Ectodermal cell (in vitro differentiated cells): Measurements from ENCODE around the gene F2RL2. TPM values are rescaled to one million over a fixed set of nuclear protein-coding genes. Genes with fewer than 3 reads are reported as not detected.

Experiments used
- H3K27ac ChIP-seq: 2 replicates; pipeline ENCODE4 v1.7.0; 2013; ENCODE audit warnings: mild to moderate bottlenecking, low read depth, low read length; ENCODE audit not compliant: insufficient read depth, poor library complexity, severe bottlenecking
- H3K27me3 ChIP-seq: 2 replicates; pipeline ENCODE4 v1.7.0; 2013; ENCODE audit warnings: mild to moderate bottlenecking, low read length; ENCODE audit not compliant: insufficient read depth, control insufficient read depth, poor library complexity, severe bottlenecking
- H3K36me3 ChIP-seq: one replicate; pipeline ENCODE4 v1.7.0; 2013; ENCODE audit warnings: low read length; ENCODE audit not compliant: control insufficient read depth, insufficient read depth
- H3K4me1 ChIP-seq: one replicate; pipeline ENCODE4 v1.7.0; 2013; ENCODE audit warnings: low read length; ENCODE audit not compliant: control insufficient read depth, insufficient read depth
- H3K4me3 ChIP-seq: 2 replicates; pipeline ENCODE4 v1.7.0; 2013; ENCODE audit warnings: low read depth, low read length, control low read depth; ENCODE audit not compliant: insufficient read depth
- H3K9me3 ChIP-seq: 2 replicates; pipeline ENCODE4 v1.7.0; 2013; ENCODE audit warnings: mild to moderate bottlenecking, low read length, moderate library complexity; ENCODE audit not compliant: control insufficient read depth
- WGBS, 2 experiments: methylation state at CpG; one replicate each; pipeline ENCODE4 v1.1.7; 2013; ENCODE audit warnings: missing lambda C conversion rate in 2 of 2; 5-methylcytosine and 5-hydroxymethylcytosine counted together
- polyA plus RNA-seq, 4 experiments: library from polyadenylated mRNA; stranded (reverse); fragments of 50-300 nt; gene quantifications; one replicate each; pipeline ENCODE4 v1.2.3, GENCODE V29; 2013

Gene F2RL2
- polyA plus RNA-seq (2013, experiment 1 of 4), result 0.52 TPM
- polyA plus RNA-seq (2013, experiment 2 of 4), result 1.0 TPM
- polyA plus RNA-seq (2013, experiment 3 of 4), result 0.37 TPM
- 0.61 TPM for polyA plus RNA-seq (2013, experiment 4 of 4)

- no peaks in the 10 kb centered on the region for H3K27me3 ChIP-seq
- H3K36me3 ChIP-seq, result no peaks in the 10 kb centered on the region
- H3K4me3 ChIP-seq, result no peak within 1 kb of the TSS
- H3K9me3 ChIP-seq, result no peaks in the 10 kb centered on the region
- 28 to 38% methylated on average over 7 of the region's 7 CpGs for WGBS, 2 experiments
- no peak within 1 kb of the TSS for H3K27ac ChIP-seq
- peaks cover 6% of the 10 kb centered on the region for H3K4me1 ChIP-seq
These were observed at the start of gene F2RL2 for GRCh38 chr5:76622973-76623596. TSS of gene F2RL2 (minus strand) at chr5:76623403. CDS start at chr5:76623230, 173 bp downstream.

GRCh38 chr5:76672242-76672641, 49.0 kb upstream of the F2RL2 start:
- no peaks in the 10 kb centered on the region for H3K9me3 ChIP-seq
- 92 to 98% methylated on average over 2 of the region's 2 CpGs for WGBS, 2 experiments
- no peaks in the 10 kb centered on the region for H3K27me3 ChIP-seq
- no peak overlapping the region for H3K4me3 ChIP-seq
- H3K4me1 ChIP-seq, result no peaks in the 10 kb centered on the region
- no peaks in the 10 kb centered on the region for H3K36me3 ChIP-seq
- H3K27ac ChIP-seq, result no peak overlapping the region

DNA sequence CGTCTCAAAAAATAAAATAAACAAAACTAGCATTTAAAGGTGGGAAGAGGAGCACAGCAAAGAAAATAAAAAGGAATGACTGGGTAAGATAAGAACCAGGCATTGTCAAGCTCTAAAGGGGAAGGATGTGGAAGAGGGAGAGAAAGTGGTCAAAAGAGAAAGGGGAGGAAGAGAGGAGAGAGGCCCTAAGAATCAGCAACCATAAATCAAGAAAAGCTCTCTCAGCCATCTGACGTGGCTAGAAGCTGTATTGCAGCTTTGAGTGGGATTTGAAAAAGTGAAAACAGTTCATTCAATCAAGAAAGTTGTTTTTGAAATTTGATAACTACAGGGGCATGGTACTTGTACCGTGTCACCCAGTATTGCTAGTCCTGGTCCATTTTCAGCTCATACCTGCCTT, 47.3 kb upstream of the F2RL2 start:
- Histone ChIP-seq H3K27ac (no peak overlapping the region), H3K36me3 (no peaks in the 10 kb centered on the region), H3K9me3 (no peaks in the 10 kb centered on the region), H3K27me3 (no peaks in the 10 kb centered on the region), H3K4me1 (no peaks in the 10 kb centered on the region), H3K4me3 (no peak overlapping the region)
- WGBS, 2 experiments, result 92 to 96% methylated on average over 3 of the region's 3 CpGs

- no peak overlapping the region for H3K27ac ChIP-seq
- H3K4me3 ChIP-seq, result no peak overlapping the region
- no peaks in the 10 kb centered on the region for H3K4me1 ChIP-seq
- no peaks in the 10 kb centered on the region for H3K36me3 ChIP-seq
- no peaks in the 10 kb centered on the region for H3K27me3 ChIP-seq
- no peaks in the 10 kb centered on the region for H3K9me3 ChIP-seq
- 94 to 96% methylated on average over 5 of the region's 5 CpGs for WGBS, 2 experiments
These were observed 46.0 kb upstream of the F2RL2 start for GRCh38 chr5:76669245-76669644.

DNA sequence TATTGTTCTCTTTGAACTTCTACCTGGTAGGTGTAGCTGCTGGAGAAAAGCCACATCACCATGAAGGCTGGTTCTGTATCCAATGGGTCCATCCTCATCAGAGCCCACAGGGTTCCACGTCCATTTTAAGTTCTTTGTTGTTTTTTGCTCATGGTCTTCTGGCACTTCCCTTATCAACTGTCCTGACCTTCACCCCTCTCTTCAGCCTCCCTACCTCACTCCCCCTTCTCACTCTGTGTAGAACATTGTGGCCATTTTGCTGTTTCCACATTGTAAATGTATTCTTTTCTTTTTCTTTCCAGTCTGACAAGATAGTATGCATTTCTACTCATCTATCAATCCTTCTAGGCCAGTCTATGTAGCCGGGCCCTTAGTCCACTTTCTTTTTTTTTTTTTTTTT, 44.3 kb upstream of the F2RL2 start:
- no peak overlapping the region for H3K27ac ChIP-seq
- 85 to 92% methylated on average over 1 to 2 of the region's 2 CpGs for WGBS, 2 experiments
- no peaks in the 10 kb centered on the region for H3K9me3 ChIP-seq
- H3K4me3 ChIP-seq, result no peak overlapping the region
- H3K36me3 ChIP-seq, result no peaks in the 10 kb centered on the region
- no peaks in the 10 kb centered on the region for H3K27me3 ChIP-seq
- H3K4me1 ChIP-seq, result no peaks in the 10 kb centered on the region

- no peaks in the 10 kb centered on the region for H3K9me3 ChIP-seq
- no peak overlapping the region for H3K4me3 ChIP-seq
- no peaks in the 10 kb centered on the region for H3K27me3 ChIP-seq
- H3K4me1 ChIP-seq, result no peaks in the 10 kb centered on the region
- H3K36me3 ChIP-seq, result no peaks in the 10 kb centered on the region
- WGBS, 2 experiments, result 93 to 97% methylated on average over 5 to 6 of the region's 6 CpGs
- no peak overlapping the region for H3K27ac ChIP-seq
These were observed 40.9 kb upstream of the F2RL2 start for GRCh38 chr5:76664079-76664478.

- Histone ChIP-seq H3K36me3 (no peaks in the 10 kb centered on the region), H3K4me3 (no peak overlapping the region), H3K9me3 (no peaks in the 10 kb centered on the region), H3K4me1 (no peaks in the 10 kb centered on the region), H3K27ac (no peak overlapping the region), H3K27me3 (no peaks in the 10 kb centered on the region)
- 94 to 96% methylated on average over 3 of the region's 3 CpGs for WGBS, 2 experiments
These were observed 40.4 kb upstream of the F2RL2 start for GRCh38 chr5:76663573-76663972.

DNA sequence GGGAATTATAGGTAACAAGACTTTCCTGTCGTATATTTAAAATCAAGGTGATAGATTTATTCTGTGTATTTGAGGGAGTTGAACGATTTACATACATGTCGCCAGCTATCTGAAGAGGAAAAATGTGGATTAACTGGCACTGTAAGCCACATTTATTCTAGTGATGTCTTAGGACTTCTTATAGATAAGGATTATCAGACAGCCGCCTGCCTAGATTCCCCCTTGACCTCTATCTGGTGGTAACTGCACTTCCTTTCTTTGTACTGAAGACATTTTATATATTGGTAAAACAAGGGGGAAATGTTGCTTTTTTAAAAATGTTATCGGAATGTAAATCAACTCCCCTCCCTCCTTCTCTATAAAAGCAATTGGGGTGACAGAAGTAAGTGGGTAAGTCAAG, 39.3 kb upstream of the F2RL2 start:
- no peaks in the 10 kb centered on the region for H3K9me3 ChIP-seq
- 94 to 98% methylated on average over 4 of the region's 5 CpGs for WGBS, 2 experiments
- no peaks in the 10 kb centered on the region for H3K36me3 ChIP-seq
- no peaks in the 10 kb centered on the region for H3K4me1 ChIP-seq
- no peaks in the 10 kb centered on the region for H3K27me3 ChIP-seq
- no peak overlapping the region for H3K27ac ChIP-seq
- H3K4me3 ChIP-seq, result no peak overlapping the region

DNA sequence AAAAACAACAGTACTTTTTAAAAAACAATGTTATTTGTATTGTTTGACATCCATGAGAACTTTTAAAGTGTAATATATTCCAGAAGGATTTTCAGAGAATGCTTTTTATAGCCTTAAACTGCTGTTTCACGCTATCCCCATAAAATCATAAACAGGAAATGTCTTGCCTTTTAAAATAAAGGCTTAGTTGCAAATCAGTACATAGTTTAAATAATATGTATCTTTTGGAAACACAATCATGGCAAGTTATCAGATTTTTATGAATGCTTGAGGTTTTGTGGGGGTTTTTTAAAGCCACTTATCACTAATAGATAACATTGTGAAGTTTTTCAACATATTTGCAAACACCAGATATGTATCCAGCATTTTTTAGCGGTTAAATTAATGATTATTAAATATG, 37.2 kb upstream of the F2RL2 start:
- WGBS, 2 experiments, result 89 to 100% methylated on average over 1 to 2 of the region's 2 CpGs
- H3K27ac ChIP-seq, result no peak overlapping the region
- no peaks in the 10 kb centered on the region for H3K4me1 ChIP-seq
- H3K27me3 ChIP-seq, result no peaks in the 10 kb centered on the region
- no peaks in the 10 kb centered on the region for H3K9me3 ChIP-seq
- no peaks in the 10 kb centered on the region for H3K36me3 ChIP-seq
- no peak overlapping the region for H3K4me3 ChIP-seq

DNA sequence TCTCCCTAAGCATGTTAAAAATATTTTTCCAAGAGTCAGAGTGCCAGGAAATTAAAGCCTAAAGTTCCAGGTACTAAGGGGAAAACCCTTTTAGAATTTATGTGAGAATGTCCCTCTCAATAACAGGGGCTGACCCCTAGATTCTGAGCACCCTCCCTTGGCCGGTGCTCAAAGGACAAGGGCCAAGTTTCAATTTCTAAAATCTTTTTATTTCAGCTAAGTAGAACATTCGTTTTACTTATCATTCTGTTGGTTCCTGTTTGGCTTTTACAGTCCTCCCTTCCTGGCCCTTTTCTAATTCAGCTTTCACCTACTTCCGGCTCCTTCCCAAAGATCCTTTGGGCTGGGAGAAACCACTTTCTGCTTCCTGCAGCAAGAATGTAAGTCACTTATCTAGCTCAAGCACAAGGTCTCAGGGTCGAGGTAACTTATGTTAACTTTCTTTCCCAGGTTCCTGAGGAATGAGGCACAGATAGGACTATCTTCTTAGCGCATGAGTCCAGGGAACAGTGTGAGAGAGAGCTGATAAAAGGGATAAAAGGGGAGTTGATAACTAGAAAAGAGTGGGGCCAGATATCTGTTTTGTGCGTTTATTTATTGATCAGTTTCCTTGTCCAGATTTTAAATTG, 34.6 kb upstream of the F2RL2 start:
- Histone ChIP-seq H3K27ac (no peak overlapping the region), H3K9me3 (no peaks in the 10 kb centered on the region), H3K4me3 (no peak overlapping the region), H3K4me1 (no peaks in the 10 kb centered on the region), H3K27me3 (no peaks in the 10 kb centered on the region), H3K36me3 (no peaks in the 10 kb centered on the region)
- 78 to 79% methylated on average over 6 of the region's 6 CpGs for WGBS, 2 experiments
